ENCODE data around the gene CYP1B1. TPM values are rescaled to one million over a fixed set of nuclear protein-coding genes. Genes with fewer than 3 reads are reported as not detected.
A peak's percentile ranks its signal among the peaks of the same experiment; 100 is the strongest.

CYP1B1 gene
- total RNA-seq, 1 donor from 2014 or later = 2.5 TPM

GRCh38 chr2:38074058-38074763 lies 1.7 kb downstream of the CYP1B1 start:
- Histone ChIP-seq H3K4me3 (ENCODE audit: low read depth, low read length) (peak overlapping the region; percentile 49), H3K27me3 (ENCODE audit: control insufficient read depth, insufficient read depth, low read length) (peaks cover 26% of the 10 kb centered on the region)
- TF ChIP-seq CTCF (IDR thresholded peaks at IDR 0.05; ENCODE audit: insufficient read depth, low read length, poor library complexity, severe bottlenecking) = no peak

GRCh38 chr2:38073211-38074057 lies 2.5 kb downstream of the CYP1B1 start:
- H3K27me3 ChIP-seq (ENCODE audit: control insufficient read depth, insufficient read depth, low read length) = peaks cover 26% of the 10 kb centered on the region

More at GRCh38 chr2:38074058-38074763, 1.7 kb downstream of the CYP1B1 start:
- no peak for DNase-seq (ENCODE audit: low read depth)
- H3K36me3 ChIP-seq (ENCODE audit: control insufficient read depth, insufficient read depth, low read length) = no peaks in the 10 kb centered on the region

GRCh38 chr2:38070438-38070837 lies 5.5 kb downstream of the CYP1B1 start:
- H3K36me3 ChIP-seq (ENCODE audit: control insufficient read depth, insufficient read depth, low read length) = no peaks in the 10 kb centered on the region
- H3K27me3 ChIP-seq (ENCODE audit: control insufficient read depth, insufficient read depth, low read length) = peaks cover 20% of the 10 kb centered on the region
- DNase-seq (ENCODE audit: low read depth) = no peak
- no peak overlapping the region for H3K4me3 ChIP-seq (ENCODE audit: low read depth, low read length)
- TF ChIP-seq CTCF (IDR thresholded peaks at IDR 0.05; ENCODE audit: insufficient read depth, low read length, poor library complexity, severe bottlenecking) = no peak

More at GRCh38 chr2:38073211-38074057, 2.5 kb downstream of the CYP1B1 start:
- Histone ChIP-seq H3K36me3 (ENCODE audit: control insufficient read depth, insufficient read depth, low read length) (no peaks in the 10 kb centered on the region), H3K4me3 (ENCODE audit: low read depth, low read length) (peak overlapping the region; percentile 49)
- no peak for TF ChIP-seq CTCF (IDR thresholded peaks at IDR 0.05; ENCODE audit: insufficient read depth, low read length, poor library complexity, severe bottlenecking)
- DNase-seq (ENCODE audit: low read depth) = no peak

- no peaks in the 10 kb centered on the region for H3K27me3 ChIP-seq (ENCODE audit: control insufficient read depth, insufficient read depth, low read length)
- no peak for DNase-seq (ENCODE audit: low read depth)
- no peaks in the 10 kb centered on the region for H3K36me3 ChIP-seq (ENCODE audit: control insufficient read depth, insufficient read depth, low read length)
- H3K4me3 ChIP-seq (ENCODE audit: low read depth, low read length) = no peak overlapping the region
- TF ChIP-seq CTCF (IDR thresholded peaks at IDR 0.05; ENCODE audit: insufficient read depth, low read length, poor library complexity, severe bottlenecking) = no peak
Measured at GRCh38 chr2:38068234-38068633, 7.7 kb downstream of the CYP1B1 start.

- Histone ChIP-seq H3K27me3 (ENCODE audit: control insufficient read depth, insufficient read depth, low read length) (no peaks in the 10 kb centered on the region), H3K36me3 (ENCODE audit: control insufficient read depth, insufficient read depth, low read length) (no peaks in the 10 kb centered on the region), H3K4me3 (ENCODE audit: low read depth, low read length) (no peak overlapping the region)
- no peak for DNase-seq (ENCODE audit: low read depth)
- TF ChIP-seq CTCF (IDR thresholded peaks at IDR 0.05; ENCODE audit: insufficient read depth, low read length, poor library complexity, severe bottlenecking) = no peak
Measured at GRCh38 chr2:38066421-38067115, 9.4 kb downstream of the CYP1B1 start.
